ENCODE results near the gene ZNF669.

GRCh38 chr1:247064304-247064703, 39.9 kb downstream of the ZNF669 start:
- TF ChIP-seq, protein P1, sequence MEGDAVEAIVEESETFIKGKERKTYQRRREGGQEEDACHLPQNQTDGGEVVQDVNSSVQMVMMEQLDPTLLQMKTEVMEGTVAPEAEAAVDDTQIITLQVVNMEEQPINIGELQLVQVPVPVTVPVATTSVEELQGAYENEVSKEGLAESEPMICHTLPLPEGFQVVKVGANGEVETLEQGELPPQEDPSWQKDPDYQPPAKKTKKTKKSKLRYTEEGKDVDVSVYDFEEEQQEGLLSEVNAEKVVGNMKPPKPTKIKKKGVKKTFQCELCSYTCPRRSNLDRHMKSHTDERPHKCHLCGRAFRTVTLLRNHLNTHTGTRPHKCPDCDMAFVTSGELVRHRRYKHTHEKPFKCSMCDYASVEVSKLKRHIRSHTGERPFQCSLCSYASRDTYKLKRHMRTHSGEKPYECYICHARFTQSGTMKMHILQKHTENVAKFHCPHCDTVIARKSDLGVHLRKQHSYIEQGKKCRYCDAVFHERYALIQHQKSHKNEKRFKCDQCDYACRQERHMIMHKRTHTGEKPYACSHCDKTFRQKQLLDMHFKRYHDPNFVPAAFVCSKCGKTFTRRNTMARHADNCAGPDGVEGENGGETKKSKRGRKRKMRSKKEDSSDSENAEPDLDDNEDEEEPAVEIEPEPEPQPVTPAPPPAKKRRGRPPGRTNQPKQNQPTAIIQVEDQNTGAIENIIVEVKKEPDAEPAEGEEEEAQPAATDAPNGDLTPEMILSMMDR (conservative IDR thresholded peaks at IDR 0.05 in 1 of 2, IDR thresholded peaks at IDR 0.05 in 1 of 2; ENCODE audit: extremely low read depth in 1 of 2, insufficient read depth in 1 of 2, low read depth in 1 of 2, low read length in 2 of 2), result no peak
- no peak for TF ChIP-seq EZH2 (IDR thresholded peaks at IDR 0.05; ENCODE audit: borderline replicate concordance, low read length)
